Activated naive CD4-positive, alpha-beta T cell treated with anti-CD3 and anti-CD28 coated beads for 36 hours (primary cell): Measurements from ENCODE around the gene PYGB. TPM values are rescaled to one million over a fixed set of nuclear protein-coding genes. Genes with fewer than 3 reads are reported as not detected.
A peak's percentile ranks its signal among the peaks of the same experiment; 100 is the strongest.
"Not testable (repeated sequence)": the region's sequence is repeated elsewhere in the genome, so short reads cannot be mapped to it uniquely, and the experiment has no call there.

Source experiments
- CTCF ChIA-PET: fragments of 350-600 bp; sonication (Branson Sonifier 250); formaldehyde crosslinking; loops from one replicate; lab custom pipeline; 2021; ENCODE audit warnings: antibody characterized with exemption; lab: Charles Lee
- DNase-seq: peaks from one replicate; pipeline ENCODE4 v3.0.0-alpha.2; 2020
- H3K27ac Mint-ChIP-seq: one replicate; pipeline ENCODE4 v1.8.0; 2021; ENCODE audit warnings: mild to moderate bottlenecking, mixed read lengths
- H3K27me3 Mint-ChIP-seq: one replicate; pipeline ENCODE4 v1.8.0; 2021; ENCODE audit warnings: low read depth, mixed read lengths
- H3K36me3 Mint-ChIP-seq: one replicate; pipeline ENCODE4 v1.8.0; 2021; ENCODE audit warnings: low read depth, mixed read lengths
- H3K4me1 Mint-ChIP-seq: one replicate; pipeline ENCODE4 v1.8.0; 2021; ENCODE audit warnings: low read depth, mixed read lengths
- H3K4me3 Mint-ChIP-seq: one replicate; pipeline ENCODE4 v1.8.0; 2021; ENCODE audit warnings: mild to moderate bottlenecking, moderate library complexity, mixed read lengths
- H3K9me3 Mint-ChIP-seq: one replicate; pipeline ENCODE4 v1.8.0; 2021; ENCODE audit warnings: mixed read lengths
- intact Hi-C: fragments of 100-400 bp; cut with micrococcal nuclease; formaldehyde crosslinking; loops from one replicate; pipeline ENCODE4 v1.15.1; 2023
- total RNA-seq, 2 experiments: library from RNA; stranded (reverse); gene quantifications; one replicate each; pipeline ENCODE4 v1.2.3, GENCODE V29; 2021

Gene PYGB
- total RNA-seq, 2 experiments from 2014 or later: 19.6 to 20.0 TPM

- no peaks in the 10 kb centered on the region for H3K9me3 Mint-ChIP-seq
- H3K4me1 Mint-ChIP-seq: peaks cover 5% of the 10 kb centered on the region
- intact Hi-C loops: no loop called here
- no peak overlapping the region for H3K4me3 Mint-ChIP-seq
- no peak for DNase-seq
- H3K36me3 Mint-ChIP-seq: peaks cover 4% of the 10 kb centered on the region
- no peak overlapping the region for H3K27ac Mint-ChIP-seq
- H3K27me3 Mint-ChIP-seq: no peaks in the 10 kb centered on the region
- CTCF ChIA-PET: no interaction called here
Observed at GRCh38 chr20:25226433-25227316, 21.2 kb upstream of the PYGB start.

DNA sequence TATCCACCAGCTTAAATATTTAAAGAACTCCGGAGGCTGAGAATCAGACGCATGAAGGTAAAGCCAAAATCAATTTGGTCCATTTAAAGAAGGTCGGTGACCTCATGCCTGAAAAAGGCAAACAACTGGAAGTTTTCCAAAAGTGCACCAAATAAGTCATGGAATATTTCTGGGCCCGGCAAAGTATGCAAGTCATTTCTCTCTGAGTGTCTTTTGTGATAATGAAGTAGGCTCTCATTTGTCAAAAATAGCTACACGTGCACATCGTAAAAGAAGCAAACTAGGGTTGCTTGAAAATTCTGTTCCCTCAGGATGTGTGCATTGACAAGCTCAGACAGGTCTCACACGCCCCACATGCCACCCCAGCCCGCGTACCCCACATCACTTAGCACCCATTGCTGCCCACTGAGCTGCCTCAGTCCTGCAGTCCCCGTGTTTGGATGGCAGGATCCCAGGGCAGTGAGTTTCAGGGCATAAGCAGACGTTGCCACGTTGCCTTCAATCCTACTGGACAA lies 20.5 kb upstream of the PYGB start:
- intact Hi-C loops: no loop called here
- DNase-seq: no peak
- Mint-ChIP-seq H3K27me3 (no peaks in the 10 kb centered on the region), H3K36me3 (peaks cover 4% of the 10 kb centered on the region), H3K4me1 (peaks cover 5% of the 10 kb centered on the region), H3K4me3 (no peak overlapping the region), H3K27ac (no peak overlapping the region), H3K9me3 (no peaks in the 10 kb centered on the region)
- CTCF ChIA-PET: interaction anchor here (0.9 kb wide), 1 partner anchor 9 kb away, joined by 3 read pairs; no protein-coding TSS in a partner anchor

- intact Hi-C loops: loop anchor here (10.0 kb wide), 1 partner anchor 1865 kb away; the partner anchor contains the start of gene GZF1
- Mint-ChIP-seq H3K27me3 (no peaks in the 10 kb centered on the region), H3K9me3 (no peaks in the 10 kb centered on the region)
Observed at GRCh38 chr20:25229486-25230165, 18.3 kb upstream of the PYGB start.

DNA sequence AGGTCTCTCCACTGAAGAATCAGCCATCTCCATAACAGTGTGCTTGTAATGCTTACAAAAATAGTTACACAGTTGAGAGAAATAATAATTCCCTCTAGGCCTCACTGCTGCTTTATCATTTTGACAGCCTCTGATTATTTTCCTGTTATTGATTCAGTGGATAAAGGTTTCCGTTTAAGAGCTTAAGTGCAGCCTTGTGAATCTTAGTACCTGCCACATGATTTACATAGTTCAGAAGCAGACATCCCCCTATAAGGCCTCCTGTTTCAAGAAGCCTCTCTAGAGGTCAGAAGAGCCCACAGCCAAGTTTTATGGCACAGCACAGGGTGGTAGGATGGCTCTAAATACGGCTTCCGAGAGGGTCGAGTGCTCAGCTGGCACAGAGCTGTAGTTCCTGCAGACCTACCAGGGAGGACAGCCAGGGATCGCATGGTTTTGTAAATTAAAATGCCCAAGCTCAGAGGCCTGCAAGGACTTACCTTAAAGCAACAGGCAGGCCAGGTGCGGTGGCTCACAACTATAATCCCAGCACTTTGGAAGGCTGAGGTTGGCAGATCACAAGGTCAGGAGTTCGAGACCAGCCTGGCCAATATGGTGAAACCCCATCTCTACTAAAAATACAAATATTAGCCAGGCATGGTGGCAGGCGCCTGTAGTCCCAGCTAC lies 17.6 kb upstream of the PYGB start:
- Mint-ChIP-seq H3K9me3 (no peaks in the 10 kb centered on the region), H3K27me3 (no peaks in the 10 kb centered on the region), H3K4me1 (no peaks in the 10 kb centered on the region), H3K4me3 (no peak overlapping the region), H3K27ac (no peak overlapping the region), H3K36me3 (peaks cover 4% of the 10 kb centered on the region)
- CTCF ChIA-PET: no interaction called here
- no peak for DNase-seq
- intact Hi-C loops: loop anchor here (10.0 kb wide), 1 partner anchor 1865 kb away; the partner anchor contains the start of gene GZF1

More at GRCh38 chr20:25229486-25230165, 18.3 kb upstream of the PYGB start:
- Mint-ChIP-seq H3K4me1 (no peaks in the 10 kb centered on the region), H3K27ac (no peak overlapping the region), H3K4me3 (no peak overlapping the region), H3K36me3 (peaks cover 4% of the 10 kb centered on the region)
- CTCF ChIA-PET: no interaction called here
- no peak for DNase-seq

GRCh38 chr20:25233016-25233772 lies 14.7 kb upstream of the PYGB start:
- Mint-ChIP-seq H3K9me3 (no peaks in the 10 kb centered on the region), H3K27ac (no peak overlapping the region), H3K27me3 (peaks cover 8% of the 10 kb centered on the region), H3K36me3 (no peaks in the 10 kb centered on the region), H3K4me3 (no peak overlapping the region), H3K4me1 (peaks cover 13% of the 10 kb centered on the region)
- intact Hi-C loops: loop anchor here (10.0 kb wide), 1 partner anchor 1868 kb away; the partner anchor contains the start of gene GZF1
- DNase-seq: no peak
- CTCF ChIA-PET: no interaction called here

DNA sequence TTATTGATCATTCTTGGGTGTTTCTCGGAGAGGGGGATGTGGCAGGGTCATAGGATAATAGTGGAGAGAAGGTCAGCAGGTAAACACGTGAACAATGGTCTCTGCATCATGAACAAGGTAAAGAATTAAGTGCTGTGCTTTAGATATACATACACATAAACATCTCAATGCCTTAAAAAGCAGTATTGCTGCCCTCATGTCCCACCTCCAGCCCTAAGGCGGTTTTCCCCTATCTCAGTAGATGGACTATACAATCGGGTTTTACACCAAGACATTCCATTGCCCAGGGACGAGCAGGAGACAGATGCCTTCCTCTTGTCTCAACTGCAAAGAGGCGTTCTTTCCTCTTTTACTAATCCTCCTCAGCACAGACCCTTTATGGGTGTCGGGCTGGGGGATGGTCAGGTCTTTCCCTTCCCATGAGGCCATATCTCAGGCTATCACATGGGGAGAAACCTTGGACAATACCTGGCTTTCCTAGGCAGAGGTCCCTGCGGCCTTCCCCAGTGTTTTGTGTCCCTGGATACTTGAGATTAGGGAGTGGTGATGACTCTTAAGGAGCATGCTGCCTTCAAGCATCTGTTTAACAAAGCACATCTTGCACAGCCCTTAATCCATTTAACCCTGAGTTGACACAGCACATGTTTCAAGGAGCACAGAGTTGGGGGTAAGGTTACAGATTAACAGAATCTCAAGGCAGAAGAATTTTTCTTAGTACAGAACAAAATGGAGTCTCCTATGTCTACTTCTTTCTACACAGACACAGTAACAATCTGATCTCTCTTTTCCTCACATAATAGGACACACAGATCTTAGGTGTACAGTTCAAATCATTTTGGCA lies 13.7 kb upstream of the PYGB start:
- H3K36me3 Mint-ChIP-seq, DNase-seq, H3K4me3 Mint-ChIP-seq, H3K9me3 Mint-ChIP-seq, H3K27ac Mint-ChIP-seq, H3K27me3 Mint-ChIP-seq, CTCF ChIA-PET: not testable (repeated sequence)
- peaks cover 23% of the 10 kb centered on the region for H3K4me1 Mint-ChIP-seq
- intact Hi-C loops: loop anchor here (10.0 kb wide), 1 partner anchor 1869 kb away; the partner anchor contains the start of gene GZF1

GRCh38 chr20:25236450-25237304 lies 11.2 kb upstream of the PYGB start:
- Mint-ChIP-seq H3K27me3 (peaks cover 8% of the 10 kb centered on the region), H3K27ac (peak overlapping the region; percentile 30), H3K9me3 (no peaks in the 10 kb centered on the region), H3K36me3 (no peaks in the 10 kb centered on the region), H3K4me3 (no peak overlapping the region), H3K4me1 (peaks cover 25% of the 10 kb centered on the region)
- no peak for DNase-seq
- intact Hi-C loops: loop anchor here (1.0 to 10.0 kb wide), 5 partner anchors 74 to 1872 kb away; partner anchors contain the start of genes GZF1 and NANP
- CTCF ChIA-PET: interaction anchor here (0.6 to 0.8 kb wide), 2 partner anchors 163 to 186 kb away, joined by 3 read pairs; no protein-coding TSS in a partner anchor

- DNase-seq: peak; percentile 88
- Mint-ChIP-seq H3K4me3 (peak overlapping the region; percentile 42), H3K27me3 (peaks cover 14% of the 10 kb centered on the region), H3K36me3 (no peaks in the 10 kb centered on the region), H3K9me3 (no peaks in the 10 kb centered on the region), H3K27ac (peak overlapping the region; percentile 92), H3K4me1 (peaks cover 25% of the 10 kb centered on the region)
- CTCF ChIA-PET: interaction anchor here (0.6 kb wide), 1 partner anchor 33 kb away, joined by 3 read pairs; no protein-coding TSS in a partner anchor
- intact Hi-C loops: loop anchor here (1.0 to 10.0 kb wide), 11 partner anchors 9 to 1873 kb away; partner anchors contain the start of genes CST7, ENTPD6, GZF1 and NANP
Observed at GRCh38 chr20:25237610-25238318, 10.1 kb upstream of the PYGB start.

- Mint-ChIP-seq H3K36me3 (no peaks in the 10 kb centered on the region), H3K27me3 (peaks cover 14% of the 10 kb centered on the region), H3K27ac (peak overlapping the region; percentile 92), H3K4me3 (peak overlapping the region; percentile 42), H3K9me3 (peaks cover 2% of the 10 kb centered on the region), H3K4me1 (peaks cover 25% of the 10 kb centered on the region)
- peak; percentile 28 for DNase-seq
- intact Hi-C loops: loop anchor here (1.0 to 10.0 kb wide), 8 partner anchors 8 to 1874 kb away; partner anchors contain the start of genes CST7, ENTPD6 and GZF1
- CTCF ChIA-PET: no interaction called here
Observed at GRCh38 chr20:25238319-25239037, 9.4 kb upstream of the PYGB start.
